ENCODE data around the gene WDFY1.
A peak's percentile ranks its signal among the peaks of the same experiment; 100 is the strongest.
"Not testable (repeated sequence)": the region's sequence is repeated elsewhere in the genome, so short reads cannot be mapped to it uniquely, and the experiment has no call there.

The WDFY1 gene

GRCh38 chr2:223957092-223957851 lies 12.1 kb upstream of the WDFY1 start, which contains the start of gene MRPL44:
Gene MRPL44 (plus strand): TSS chr2:223957463. CDS start chr2:223957473, 10 bp downstream.
- peak; percentile 94 for DNase-seq

GRCh38 chr2:223956300-223956699 lies 11.2 kb upstream of the WDFY1 start:
- DNase-seq: no peak

GRCh38 chr2:223954401-223954800 lies 9.3 kb upstream of the WDFY1 start:
- DNase-seq: peak; percentile 29

DNA sequence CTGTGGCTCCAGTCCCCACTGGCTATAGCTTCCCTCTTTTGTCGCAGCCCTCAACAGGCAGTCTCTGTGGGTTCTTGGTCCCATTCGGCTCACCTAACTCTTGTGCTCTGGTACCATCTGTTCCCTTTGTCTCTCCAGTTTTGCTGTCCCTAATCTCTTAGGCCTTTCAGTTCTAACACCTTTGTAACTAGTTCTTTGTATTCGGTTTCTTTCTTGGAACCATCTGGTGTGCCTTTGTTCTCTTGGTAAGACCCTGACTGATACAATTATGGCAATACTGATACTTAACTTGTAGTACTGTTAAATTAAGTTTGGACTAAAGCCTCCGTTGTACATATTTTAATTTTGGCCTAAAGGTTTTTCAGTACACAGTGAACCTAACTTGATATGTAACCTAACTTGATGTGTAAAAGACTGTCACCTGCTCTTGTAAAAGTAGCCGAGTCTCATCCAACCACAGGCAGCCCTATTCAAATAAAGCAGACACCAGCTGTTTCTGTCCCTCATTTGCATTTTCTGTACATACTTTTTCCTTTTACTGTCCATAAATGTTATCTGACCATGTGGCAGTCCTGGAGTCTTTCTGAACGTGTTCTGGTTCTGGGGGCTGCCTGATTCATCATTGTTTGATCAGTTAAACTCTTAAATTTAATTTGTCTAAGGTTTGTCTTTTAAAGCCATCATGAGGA lies 7.3 kb upstream of the WDFY1 start:
- DNase-seq: no peak

DNA sequence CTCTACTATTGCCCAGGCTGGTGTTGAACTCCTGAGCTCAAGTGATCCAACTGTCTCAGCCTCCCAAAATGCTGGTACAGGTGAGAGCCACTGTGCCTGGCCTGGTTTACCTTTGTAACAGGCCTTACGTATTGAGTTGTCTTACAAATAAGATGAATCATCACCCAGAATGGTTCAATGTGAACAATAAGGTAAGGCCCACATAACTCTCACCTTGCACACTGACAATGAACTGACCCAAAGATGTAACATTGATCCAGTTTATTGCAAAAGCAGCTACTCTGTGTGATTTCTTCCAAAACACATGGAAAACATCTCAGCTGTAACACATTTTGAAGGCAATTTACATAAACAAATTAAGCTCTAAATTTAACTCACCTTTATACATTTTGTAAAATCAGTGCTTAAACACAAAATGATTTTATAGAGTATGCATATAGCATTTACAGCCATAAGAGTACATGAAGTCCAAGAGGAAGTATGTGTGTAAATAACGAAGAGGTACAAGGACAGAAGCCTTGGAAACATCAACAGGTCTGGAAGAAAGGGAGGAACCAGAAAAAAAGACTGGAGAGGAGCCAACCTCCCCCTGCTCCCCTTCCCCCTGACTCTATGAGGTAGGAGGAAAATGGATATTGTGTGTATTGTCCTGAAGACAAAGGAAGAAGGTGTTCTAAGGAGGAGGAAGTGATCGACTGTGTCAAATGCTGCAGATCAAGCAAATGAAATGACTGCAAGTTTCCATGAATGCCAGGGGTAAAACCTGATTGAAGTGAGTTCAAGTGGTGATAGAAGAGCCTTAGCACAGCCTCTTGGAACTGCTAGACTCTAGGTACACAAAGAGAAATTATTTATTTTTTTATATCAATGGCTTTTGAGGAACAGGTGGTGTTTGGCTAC lies 5.6 kb upstream of the WDFY1 start:
- no peak for DNase-seq

GRCh38 chr2:223949241-223949840 lies 4.2 kb upstream of the WDFY1 start:
- no peak for DNase-seq

DNA sequence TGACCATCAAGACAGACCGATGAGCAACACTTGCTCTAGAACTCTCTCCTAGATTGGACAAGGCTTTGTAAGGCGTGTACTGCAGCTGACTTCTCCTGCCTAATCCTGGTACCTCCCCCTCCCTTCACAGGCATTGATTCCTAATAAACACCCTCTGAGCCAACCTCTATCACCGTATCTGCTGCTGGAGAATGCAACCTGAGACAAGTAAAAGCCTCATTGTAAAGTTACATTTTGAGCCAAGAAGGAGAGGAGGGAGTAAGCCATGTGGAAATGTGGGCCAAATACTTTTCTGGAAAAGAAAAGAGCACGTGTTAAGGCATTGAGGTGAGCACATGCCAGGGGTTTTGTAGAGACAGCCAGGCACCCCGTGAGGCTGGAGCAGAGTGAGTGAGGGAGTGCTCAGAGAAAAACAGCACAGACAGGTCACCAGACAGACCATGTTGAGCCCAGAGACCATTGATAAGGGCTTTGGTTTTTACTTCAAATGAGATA lies 2.6 kb upstream of the WDFY1 start:
- DNase-seq: no peak

DNA sequence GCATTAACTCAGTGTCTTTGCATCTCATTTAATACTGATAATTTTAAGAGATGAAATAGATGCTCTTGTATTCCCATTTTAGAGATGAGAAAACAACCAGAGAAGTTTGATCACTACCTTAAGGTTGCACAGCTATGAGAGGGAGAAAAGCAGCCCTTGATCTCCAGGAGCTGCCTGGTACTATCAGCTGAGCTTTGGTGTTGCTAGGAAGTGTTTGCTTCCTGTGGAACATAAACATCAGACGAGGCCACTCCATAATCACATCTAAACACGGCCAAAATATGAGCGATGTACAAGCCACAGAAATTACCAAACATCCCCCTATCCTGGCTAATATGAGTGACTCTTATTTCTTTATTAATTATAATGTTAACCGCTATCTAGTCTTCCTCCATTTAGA lies 620 bp upstream of the WDFY1 start:
- no peak for DNase-seq

DNA sequence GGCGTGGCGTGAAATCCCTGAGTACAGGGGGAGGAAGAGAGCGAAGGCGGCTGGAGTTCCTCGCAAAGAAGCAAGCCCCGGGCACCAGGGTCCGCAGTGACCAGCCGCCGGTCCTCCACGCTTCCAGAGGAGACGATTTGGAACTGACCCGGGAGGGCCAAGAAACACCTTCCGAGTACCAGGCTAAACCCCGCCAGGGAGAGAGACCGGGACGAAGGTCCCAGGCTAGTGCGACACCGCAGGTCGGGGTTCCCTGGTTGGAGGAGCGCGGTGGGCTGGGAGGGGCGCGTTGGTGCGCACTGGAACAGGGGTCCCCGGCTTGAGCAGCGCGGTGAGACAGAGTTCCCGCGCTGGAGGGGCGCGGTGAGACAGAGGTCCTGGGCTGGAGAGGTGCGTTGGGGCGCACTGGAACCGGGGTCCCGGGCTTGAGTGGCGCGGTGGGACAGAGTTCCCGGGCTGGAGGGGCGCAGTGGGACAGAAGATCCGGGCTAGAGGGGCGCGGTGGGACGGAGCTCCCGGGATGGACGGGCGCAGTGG lies 901 bp downstream of the WDFY1 start:
- DNase-seq: no peak

- no peak for DNase-seq
Measured at GRCh38 chr2:223943561-223944008, 1.6 kb downstream of the WDFY1 start.

DNA sequence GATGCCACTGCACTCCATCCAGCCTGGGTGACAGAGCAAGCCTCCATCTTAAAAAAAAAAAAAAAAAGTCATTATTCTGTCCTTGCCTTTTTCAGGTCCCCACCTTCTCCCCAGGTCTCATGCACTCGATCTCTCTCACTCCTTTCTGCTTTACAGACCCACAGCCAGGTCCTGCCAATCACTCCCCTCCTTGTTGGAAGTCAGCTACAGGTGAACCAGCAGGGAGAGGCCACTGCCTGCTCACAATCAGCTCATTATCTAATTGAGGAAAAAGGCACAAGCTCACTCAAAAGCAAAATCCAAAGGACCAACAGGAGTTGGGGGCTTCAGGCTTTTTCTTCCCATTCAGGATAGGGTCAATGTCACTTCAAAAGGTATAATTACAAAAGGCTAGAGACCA lies 2.0 kb downstream of the WDFY1 start:
- no peak for DNase-seq

DNA sequence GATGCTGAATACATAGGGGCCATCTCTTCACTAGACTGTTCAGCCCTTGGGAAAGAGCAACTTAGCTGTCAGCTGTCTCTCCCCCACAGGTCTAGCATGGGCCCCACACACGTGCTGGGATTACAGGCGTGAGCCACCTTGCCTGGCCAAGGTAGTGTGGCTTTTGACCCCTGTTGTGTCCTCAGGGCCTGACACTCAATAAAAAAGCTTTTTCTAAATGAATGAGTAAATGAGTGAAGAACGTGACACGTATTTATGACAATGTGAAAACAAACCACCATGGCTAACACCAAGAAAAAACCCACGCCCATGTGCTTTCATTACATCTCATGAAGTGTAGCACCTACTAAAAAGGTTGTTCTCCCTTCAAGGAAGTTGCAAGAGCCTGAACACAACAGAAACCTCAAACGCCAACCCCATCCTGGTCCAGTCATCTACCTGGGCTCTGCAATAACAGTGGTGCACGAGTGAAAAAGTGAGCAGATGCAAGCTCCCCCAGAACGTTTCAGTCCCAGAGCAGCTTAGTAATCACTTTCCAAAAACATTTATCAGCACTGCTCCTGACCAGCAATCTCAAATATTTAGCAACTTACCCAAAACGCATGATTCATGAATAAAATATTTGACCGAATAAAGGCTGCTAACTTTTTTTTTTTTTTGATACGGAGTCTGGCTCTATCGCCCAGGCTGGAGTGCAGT lies 3.4 kb downstream of the WDFY1 start:
- peak; percentile 19 for DNase-seq

- not testable (repeated sequence) for DNase-seq
Measured at GRCh38 chr2:223939438-223939837, 5.7 kb downstream of the WDFY1 start.

DNA sequence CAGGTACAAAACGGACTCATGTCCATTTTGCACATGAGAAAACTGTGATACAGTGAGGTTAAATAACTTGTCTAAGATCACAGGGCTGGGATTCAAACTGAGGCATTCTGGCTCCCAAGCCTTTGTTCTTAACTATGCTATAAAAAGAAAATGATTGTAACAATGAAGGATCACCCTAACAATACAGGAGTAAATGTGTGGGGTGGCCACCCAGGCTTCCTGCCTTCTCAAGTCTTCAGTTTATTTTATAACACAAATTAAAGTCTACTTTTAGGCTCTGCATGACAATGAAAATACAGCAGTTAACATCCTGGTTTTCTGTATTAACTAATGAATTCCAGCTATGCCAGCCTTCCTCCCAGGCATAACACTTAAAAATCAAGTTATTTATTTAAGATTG lies 7.6 kb downstream of the WDFY1 start:
- DNase-seq: no peak

GRCh38 chr2:223936862-223937326 lies 8.2 kb downstream of the WDFY1 start:
- no peak for DNase-seq

DNA sequence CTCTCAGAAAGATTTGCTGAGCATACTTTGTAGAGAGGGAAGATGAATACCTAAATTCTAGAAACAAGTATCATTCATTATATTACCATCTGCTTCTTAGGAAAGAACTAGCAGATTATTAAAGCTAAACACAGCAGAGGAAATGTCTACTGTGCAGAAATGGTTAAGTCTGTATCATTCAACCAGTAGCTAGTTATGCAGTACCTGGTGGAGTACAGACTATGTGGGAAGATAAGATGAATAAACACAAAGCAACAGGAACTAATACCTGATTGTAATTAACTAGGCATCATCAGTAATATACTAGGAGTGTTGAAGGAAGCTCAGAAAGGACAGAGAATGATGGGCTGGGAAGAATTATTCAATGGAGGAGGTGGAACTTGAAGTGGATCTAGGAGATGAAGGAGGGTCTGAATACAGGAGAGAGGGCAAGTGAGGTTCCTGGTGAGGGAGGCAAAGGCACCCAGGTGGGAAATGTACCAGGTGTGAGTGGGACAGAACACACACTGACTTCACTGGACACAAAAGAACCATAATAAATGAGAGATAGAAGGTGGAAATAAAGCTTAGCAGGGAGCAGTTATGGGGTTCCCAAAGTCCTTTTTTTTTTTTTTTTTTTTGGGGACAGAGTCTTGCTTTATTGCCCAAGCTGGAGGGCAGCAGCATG lies 9.5 kb downstream of the WDFY1 start:
- no peak for DNase-seq

DNA sequence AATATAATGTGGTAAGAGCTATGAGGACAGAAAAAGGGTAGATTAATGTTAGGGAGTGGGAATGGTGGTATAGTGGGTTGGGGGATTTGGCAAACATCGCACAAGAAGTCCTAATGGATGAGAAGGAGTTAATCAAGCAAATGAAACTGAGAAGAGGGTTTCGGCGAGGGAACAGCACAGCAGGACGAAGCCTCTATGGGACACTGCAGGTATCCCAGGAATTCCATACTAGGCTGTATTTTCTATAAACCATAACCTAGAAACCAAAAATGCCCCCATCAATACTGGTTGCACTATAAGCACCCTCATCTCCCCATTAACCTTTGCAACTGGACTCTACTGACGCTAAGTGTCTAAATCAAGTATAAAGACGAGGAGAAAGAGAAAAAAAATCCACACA lies 10.3 kb downstream of the WDFY1 start:
- DNase-seq: no peak

DNA sequence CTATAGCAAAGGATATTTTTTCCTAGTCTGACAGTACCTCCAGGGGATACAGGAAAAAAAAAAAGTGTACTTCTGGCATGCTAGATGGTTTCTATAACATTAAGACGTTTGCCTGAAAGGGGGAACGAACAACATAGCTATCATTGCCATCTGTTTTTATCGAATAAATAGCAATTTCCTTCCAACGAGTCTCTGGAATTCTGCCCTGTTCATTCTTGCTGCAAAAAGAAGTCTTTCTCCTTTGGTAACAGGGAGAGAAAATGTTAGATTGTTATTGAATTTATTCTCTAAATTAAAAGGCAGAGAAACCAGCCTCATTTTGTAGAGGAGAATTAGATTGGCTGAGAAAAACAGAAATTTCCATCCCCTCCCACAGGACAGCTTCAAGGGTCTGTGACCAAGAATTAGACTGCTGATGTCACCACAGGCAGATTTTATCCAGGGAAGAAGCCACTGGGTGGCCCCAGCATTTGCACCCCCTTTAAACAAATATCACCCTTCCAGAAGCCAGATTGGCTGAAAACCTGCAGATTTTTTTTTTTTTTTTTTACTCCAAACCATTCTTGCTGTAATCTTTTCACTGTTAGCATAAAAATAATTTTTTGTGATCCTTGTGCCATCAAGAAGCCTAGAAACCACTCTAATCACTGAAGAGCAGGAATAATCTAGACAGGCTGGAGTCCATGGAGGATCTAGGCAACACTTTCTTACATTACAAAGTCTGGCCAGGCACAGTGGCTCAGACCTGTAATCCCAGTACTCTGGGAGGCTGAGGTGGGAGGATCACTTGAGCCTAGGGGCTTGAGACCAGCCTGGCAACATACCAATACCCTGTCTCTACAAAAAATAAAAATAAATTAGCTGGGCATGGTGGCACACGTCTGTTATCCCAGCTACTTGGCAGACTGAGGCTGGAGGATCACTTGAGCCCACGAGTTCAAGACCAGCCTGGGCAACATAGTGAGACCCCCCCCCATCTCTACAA lies 12.0 kb downstream of the WDFY1 start:
- DNase-seq: no peak

- no peak for DNase-seq
Measured at GRCh38 chr2:223930103-223930976, 14.8 kb downstream of the WDFY1 start.
